H1 (cell line): ENCODE results near the gene SLIT3.

Experiments
- EGR1 ChIP-seq: IDR thresholded peaks from 2 replicates; pipeline ENCODE4 v1.6.1; 2011; ENCODE audit warnings: low read depth, low read length, borderline replicate concordance
- NRF1 ChIP-seq: IDR thresholded peaks from 2 replicates; pipeline ENCODE4 v1.6.1; 2011; ENCODE audit warnings: mild to moderate bottlenecking, low read depth, low read length, improper control_type of control experiment
- TF ChIP-seq, protein P1 (sequence below), 3 experiments: IDR thresholded peaks; 1 replicate in 2 of 3; 2 replicates in 1 of 3; pipeline versions ENCODE4 v1.5.1 to v1.6.1; 2011; ENCODE audit warnings: low read length in 3 of 3, mild to moderate bottlenecking in 3 of 3, inconsistent platforms in 2 of 3, low read depth in 1 of 3, moderate library complexity in 1 of 3; ENCODE audit not compliant: insufficient read depth in 1 of 3; ENCODE audit errors: control extremely low read depth in 1 of 3

DNA sequence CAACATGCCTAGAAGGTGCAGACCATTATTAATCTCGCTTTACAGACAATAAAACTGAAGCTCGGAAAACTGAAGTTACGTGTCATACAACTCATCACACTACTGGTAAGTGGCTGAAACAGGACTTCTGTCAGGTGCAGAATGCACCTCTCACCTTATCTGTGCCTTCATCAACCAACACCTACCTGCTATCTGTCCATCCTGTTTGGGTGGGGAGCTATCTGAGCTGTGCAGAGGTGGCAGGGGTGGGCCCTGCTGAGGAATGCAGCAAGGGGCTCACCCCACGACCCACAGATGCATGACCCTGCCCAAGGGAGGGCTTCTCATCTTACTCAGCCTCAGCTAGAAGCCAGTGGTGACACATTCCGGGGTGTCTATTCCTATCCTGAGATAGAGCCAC lies 81.6 kb downstream of the SLIT3 start:
- TF ChIP-seq EGR1 (no peak), NRF1 (no peak)
- TF ChIP-seq, protein P1, sequence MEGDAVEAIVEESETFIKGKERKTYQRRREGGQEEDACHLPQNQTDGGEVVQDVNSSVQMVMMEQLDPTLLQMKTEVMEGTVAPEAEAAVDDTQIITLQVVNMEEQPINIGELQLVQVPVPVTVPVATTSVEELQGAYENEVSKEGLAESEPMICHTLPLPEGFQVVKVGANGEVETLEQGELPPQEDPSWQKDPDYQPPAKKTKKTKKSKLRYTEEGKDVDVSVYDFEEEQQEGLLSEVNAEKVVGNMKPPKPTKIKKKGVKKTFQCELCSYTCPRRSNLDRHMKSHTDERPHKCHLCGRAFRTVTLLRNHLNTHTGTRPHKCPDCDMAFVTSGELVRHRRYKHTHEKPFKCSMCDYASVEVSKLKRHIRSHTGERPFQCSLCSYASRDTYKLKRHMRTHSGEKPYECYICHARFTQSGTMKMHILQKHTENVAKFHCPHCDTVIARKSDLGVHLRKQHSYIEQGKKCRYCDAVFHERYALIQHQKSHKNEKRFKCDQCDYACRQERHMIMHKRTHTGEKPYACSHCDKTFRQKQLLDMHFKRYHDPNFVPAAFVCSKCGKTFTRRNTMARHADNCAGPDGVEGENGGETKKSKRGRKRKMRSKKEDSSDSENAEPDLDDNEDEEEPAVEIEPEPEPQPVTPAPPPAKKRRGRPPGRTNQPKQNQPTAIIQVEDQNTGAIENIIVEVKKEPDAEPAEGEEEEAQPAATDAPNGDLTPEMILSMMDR (IDR thresholded peaks at IDR 0.05; ENCODE audit: control extremely low read depth in 1 of 3, insufficient read depth in 1 of 3, low read depth in 1 of 3, low read length in 3 of 3) = no peak
